Stimulated activated CD8-positive, alpha-beta memory T cell treated with anti-CD3 and anti-CD28 coated beads, Interleukin-12 subunit alpha, Interleukin-12 subunit beta, amount 100 ng/mL, for 24 hours (primary cell): ENCODE results near the gene ANKS1A.

Experiments used
- DNase-seq: peaks from one replicate; pipeline ENCODE4 v3.0.0-alpha.2; 2020; ENCODE audit errors: extremely low read depth

Gene ANKS1A

GRCh38 chr6:35068644-35069043, 179.6 kb downstream of the ANKS1A start:
- no peak for DNase-seq

- no peak for DNase-seq
Measured at GRCh38 chr6:35069262-35069661, 180.2 kb downstream of the ANKS1A start.

- DNase-seq: no peak
Measured at GRCh38 chr6:35070111-35070510, 181.1 kb downstream of the ANKS1A start.

GRCh38 chr6:35071347-35071994, 182.4 kb downstream of the ANKS1A start:
- DNase-seq: no peak

- no peak for DNase-seq
Measured at GRCh38 chr6:35072051-35072697, 183.1 kb downstream of the ANKS1A start.

- no peak for DNase-seq
Measured at GRCh38 chr6:35072698-35073055, 183.6 kb downstream of the ANKS1A start.

GRCh38 chr6:35073211-35073610, 184.2 kb downstream of the ANKS1A start:
- DNase-seq: no peak

- DNase-seq: no peak
Measured at GRCh38 chr6:35073766-35074471, 184.9 kb downstream of the ANKS1A start.

GRCh38 chr6:35076997-35077712, 188.1 kb downstream of the ANKS1A start:
- no peak for DNase-seq

- DNase-seq: no peak
Measured at GRCh38 chr6:35077713-35078105, 188.7 kb downstream of the ANKS1A start.

- DNase-seq: no peak
Measured at GRCh38 chr6:35078226-35078850, 189.3 kb downstream of the ANKS1A start.

- no peak for DNase-seq
Measured at GRCh38 chr6:35078896-35079295, 189.8 kb downstream of the ANKS1A start.

- DNase-seq: no peak
Measured at GRCh38 chr6:35079311-35080000, 190.4 kb downstream of the ANKS1A start.

- DNase-seq: no peak
Measured at GRCh38 chr6:35080016-35080680, 191.1 kb downstream of the ANKS1A start.

- no peak for DNase-seq
Measured at GRCh38 chr6:35080821-35081425, 191.9 kb downstream of the ANKS1A start.

- DNase-seq: no peak
Measured at GRCh38 chr6:35081426-35081851, 192.4 kb downstream of the ANKS1A start.

GRCh38 chr6:35082046-35082732, 193.1 kb downstream of the ANKS1A start:
- no peak for DNase-seq

GRCh38 chr6:35082733-35083403, 193.8 kb downstream of the ANKS1A start:
- no peak for DNase-seq

GRCh38 chr6:35083507-35083906, 194.5 kb downstream of the ANKS1A start:
- no peak for DNase-seq
